HG02852 (cell line): Measurements from ENCODE around the gene TTLL11.

Experiments
- ATAC-seq: cut with Tn5 transposase; IDR thresholded peaks from one replicate; pipeline ENCODE4 v1.9.1; 2021; ENCODE audit warnings: mild to moderate bottlenecking, moderate library complexity; ENCODE audit not compliant: unreplicated experiment

The TTLL11 gene

GRCh38 chr9:121887553-121888437, 205.3 kb downstream of the TTLL11 start:
- no peak for ATAC-seq

- no peak for ATAC-seq
Observed at GRCh38 chr9:121886759-121887485, 206.2 kb downstream of the TTLL11 start.

GRCh38 chr9:121885345-121885901, 207.7 kb downstream of the TTLL11 start:
- ATAC-seq = no peak

- no peak for ATAC-seq
Observed at GRCh38 chr9:121884057-121884541, 209.0 kb downstream of the TTLL11 start.

- ATAC-seq = no peak
Observed at GRCh38 chr9:121883281-121884056, 209.6 kb downstream of the TTLL11 start.

GRCh38 chr9:121881920-121882500, 211.1 kb downstream of the TTLL11 start:
- no peak for ATAC-seq

GRCh38 chr9:121880343-121880898, 212.7 kb downstream of the TTLL11 start:
- ATAC-seq = no peak

- no peak for ATAC-seq
Observed at GRCh38 chr9:121878271-121878822, 214.8 kb downstream of the TTLL11 start.

- no peak for ATAC-seq
Observed at GRCh38 chr9:121876658-121877271, 216.3 kb downstream of the TTLL11 start.

GRCh38 chr9:121876255-121876654, 216.9 kb downstream of the TTLL11 start:
- no peak for ATAC-seq

- ATAC-seq = no peak
Observed at GRCh38 chr9:121874524-121874923, 218.6 kb downstream of the TTLL11 start.

GRCh38 chr9:121871431-121872025, 221.6 kb downstream of the TTLL11 start:
- ATAC-seq = no peak

GRCh38 chr9:121870271-121870670, 222.8 kb downstream of the TTLL11 start:
- no peak for ATAC-seq

- ATAC-seq = no peak
Observed at GRCh38 chr9:121868626-121869025, 224.5 kb downstream of the TTLL11 start.

- no peak for ATAC-seq
Observed at GRCh38 chr9:121866927-121867326, 226.2 kb downstream of the TTLL11 start.

GRCh38 chr9:121865884-121866283, 227.2 kb downstream of the TTLL11 start:
- no peak for ATAC-seq

GRCh38 chr9:121865060-121865459, 228.0 kb downstream of the TTLL11 start:
- no peak for ATAC-seq

GRCh38 chr9:121863955-121864354, 229.2 kb downstream of the TTLL11 start:
- no peak for ATAC-seq
